ENCODE measurements around the gene MDP1. TPM values are rescaled to one million over a fixed set of nuclear protein-coding genes. Genes with fewer than 3 reads are reported as not detected.

Gene MDP1
- total RNA-seq, 2 experiments from 2014 or later: 23.2 to 26.6 TPM

DNA sequence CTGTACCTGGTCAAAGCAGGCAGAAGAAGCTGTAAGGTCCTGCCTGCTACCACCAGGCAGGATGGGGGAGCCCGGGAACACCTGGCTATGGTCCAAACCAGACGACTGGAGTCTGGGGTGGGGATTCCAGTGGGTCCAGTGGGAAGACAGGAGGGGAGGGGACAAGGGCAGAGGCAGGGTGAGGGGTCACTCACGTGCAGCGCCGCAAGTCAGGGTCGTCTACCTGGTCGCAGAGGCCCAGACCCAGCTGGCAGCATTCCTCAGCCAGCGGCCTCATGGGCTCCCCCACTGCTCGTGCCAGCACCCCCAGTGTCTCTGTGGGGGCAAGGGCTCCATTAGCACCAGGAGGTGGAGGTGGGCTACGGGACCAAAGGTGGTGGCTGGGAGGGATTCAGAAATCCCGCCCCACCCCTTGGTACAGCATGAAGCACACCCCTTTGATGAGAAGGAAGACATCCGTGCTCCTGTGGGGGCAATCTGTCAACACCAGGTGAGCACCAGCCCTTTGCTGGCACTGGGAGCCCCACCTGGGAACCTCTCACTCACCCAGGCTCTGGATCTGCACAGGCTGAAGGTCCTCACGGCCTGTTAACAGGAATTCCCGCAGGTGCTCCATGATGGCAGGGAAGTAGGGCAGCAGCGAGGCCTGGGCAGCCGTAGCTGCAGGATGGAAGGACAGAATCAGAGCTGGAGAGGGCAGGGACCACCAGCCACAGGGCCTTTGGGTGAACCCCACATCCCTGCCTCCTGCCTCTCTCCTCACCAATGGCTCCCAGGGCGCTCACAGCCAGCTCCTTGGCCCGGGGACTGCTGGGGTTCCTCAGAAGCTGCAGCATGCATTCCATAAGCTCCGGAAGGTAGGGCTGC lies 31.5 kb downstream of the MDP1 start:
- Histone ChIP-seq H3K4me2 (ENCODE audit: low read length) (no peak overlapping the region), H3K27ac (ENCODE audit: low read depth, low read length, poor library complexity, severe bottlenecking) (no peak overlapping the region), H3K4me1 (ENCODE audit: insufficient read depth, low read length, poor library complexity, severe bottlenecking) (peaks cover 15% of the 10 kb centered on the region), H3K36me3 (ENCODE audit: insufficient read depth, low read length) (peaks cover 74% of the 10 kb centered on the region), H2AFZ (ENCODE audit: low read length) (no peak overlapping the region), H3K9me2 (ENCODE audit: insufficient read depth, low read length) (no peaks in the 10 kb centered on the region), H3K4me3 (ENCODE audit: low read depth, low read length, poor library complexity, severe bottlenecking) (no peak overlapping the region), H3K9me3 (ENCODE audit: low read length) (no peaks in the 10 kb centered on the region), H4K20me1 (ENCODE audit: insufficient read depth, low read length) (no peaks in the 10 kb centered on the region), H3K79me2 (ENCODE audit: insufficient read depth, low read depth, low read length) (peaks cover 11% of the 10 kb centered on the region; the same call in 1 of the 2 replicates)
- ChIA-PET CTCF (ENCODE audit: unreplicated experiment) (no interaction called here), POLR2A (interaction anchor here (0.7 kb wide), 1 partner anchor 261 kb away, joined by 3 read pairs; no protein-coding TSS in a partner anchor)
- TF ChIP-seq EZH2phosphoT487 (IDR thresholded peaks at IDR 0.05; ENCODE audit: borderline replicate concordance, low read depth, low read length): no peak
- intact Hi-C loops (cut with micrococcal nuclease; ENCODE audit: unreplicated experiment): no loop called here
- BruUV-seq (replicated peaks): no TSS peak
- no peak for DNase-seq (ENCODE audit: low spot score)

DNA sequence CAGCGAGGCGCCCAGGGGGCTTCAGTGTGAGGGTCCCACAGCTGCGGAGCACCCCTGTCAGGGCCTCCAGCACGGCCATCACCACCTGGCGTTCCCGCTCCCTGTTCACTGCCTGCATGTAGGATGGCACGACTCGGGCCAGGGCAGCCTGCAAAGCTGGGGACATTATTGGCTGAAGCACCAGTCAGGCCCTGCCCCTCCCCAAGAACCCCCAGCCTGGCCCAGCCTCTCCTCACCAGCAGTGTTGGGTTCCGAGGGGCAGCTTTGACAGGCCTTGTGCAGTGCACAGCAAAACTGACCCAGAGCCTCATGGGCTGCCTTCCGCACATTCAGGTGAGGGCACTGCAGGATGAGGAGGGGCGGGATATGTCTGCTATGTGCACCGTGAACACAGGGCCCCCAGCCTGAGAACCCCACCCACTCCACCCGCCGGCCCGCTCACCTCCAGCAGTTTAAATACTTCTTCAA lies 32.8 kb downstream of the MDP1 start:
- H3K9me3 ChIP-seq (ENCODE audit: low read length): no peaks in the 10 kb centered on the region
- no peaks in the 10 kb centered on the region for H3K9me2 ChIP-seq (ENCODE audit: insufficient read depth, low read length)
- no peak overlapping the region for H3K4me3 ChIP-seq (ENCODE audit: low read depth, low read length, poor library complexity, severe bottlenecking)
- peaks cover 11% of the 10 kb centered on the region; the same call in 1 of the 2 replicates for H3K79me2 ChIP-seq (ENCODE audit: insufficient read depth, low read depth, low read length)
- DNase-seq (ENCODE audit: low spot score): no peak
- no peak overlapping the region for H2AFZ ChIP-seq (ENCODE audit: low read length)
- TF ChIP-seq, protein P1, sequence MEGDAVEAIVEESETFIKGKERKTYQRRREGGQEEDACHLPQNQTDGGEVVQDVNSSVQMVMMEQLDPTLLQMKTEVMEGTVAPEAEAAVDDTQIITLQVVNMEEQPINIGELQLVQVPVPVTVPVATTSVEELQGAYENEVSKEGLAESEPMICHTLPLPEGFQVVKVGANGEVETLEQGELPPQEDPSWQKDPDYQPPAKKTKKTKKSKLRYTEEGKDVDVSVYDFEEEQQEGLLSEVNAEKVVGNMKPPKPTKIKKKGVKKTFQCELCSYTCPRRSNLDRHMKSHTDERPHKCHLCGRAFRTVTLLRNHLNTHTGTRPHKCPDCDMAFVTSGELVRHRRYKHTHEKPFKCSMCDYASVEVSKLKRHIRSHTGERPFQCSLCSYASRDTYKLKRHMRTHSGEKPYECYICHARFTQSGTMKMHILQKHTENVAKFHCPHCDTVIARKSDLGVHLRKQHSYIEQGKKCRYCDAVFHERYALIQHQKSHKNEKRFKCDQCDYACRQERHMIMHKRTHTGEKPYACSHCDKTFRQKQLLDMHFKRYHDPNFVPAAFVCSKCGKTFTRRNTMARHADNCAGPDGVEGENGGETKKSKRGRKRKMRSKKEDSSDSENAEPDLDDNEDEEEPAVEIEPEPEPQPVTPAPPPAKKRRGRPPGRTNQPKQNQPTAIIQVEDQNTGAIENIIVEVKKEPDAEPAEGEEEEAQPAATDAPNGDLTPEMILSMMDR (conservative IDR thresholded peaks at IDR 0.05; ENCODE audit: low read length): no peak
- no peak for TF ChIP-seq EZH2phosphoT487 (IDR thresholded peaks at IDR 0.05; ENCODE audit: borderline replicate concordance, low read depth, low read length)
- intact Hi-C loops (cut with micrococcal nuclease; ENCODE audit: unreplicated experiment): no loop called here
- H3K4me1 ChIP-seq (ENCODE audit: insufficient read depth, low read length, poor library complexity, severe bottlenecking): peaks cover 9% of the 10 kb centered on the region
- no TSS peak for BruUV-seq (replicated peaks)
- no peak overlapping the region for H3K27ac ChIP-seq (ENCODE audit: low read depth, low read length, poor library complexity, severe bottlenecking)
- ChIA-PET POLR2A (no interaction called here), CTCF (ENCODE audit: unreplicated experiment) (no interaction called here)
- H4K20me1 ChIP-seq (ENCODE audit: insufficient read depth, low read length): no peaks in the 10 kb centered on the region
- H3K36me3 ChIP-seq (ENCODE audit: insufficient read depth, low read length): peaks cover 86% of the 10 kb centered on the region
- H3K4me2 ChIP-seq (ENCODE audit: low read length): no peak overlapping the region

DNA sequence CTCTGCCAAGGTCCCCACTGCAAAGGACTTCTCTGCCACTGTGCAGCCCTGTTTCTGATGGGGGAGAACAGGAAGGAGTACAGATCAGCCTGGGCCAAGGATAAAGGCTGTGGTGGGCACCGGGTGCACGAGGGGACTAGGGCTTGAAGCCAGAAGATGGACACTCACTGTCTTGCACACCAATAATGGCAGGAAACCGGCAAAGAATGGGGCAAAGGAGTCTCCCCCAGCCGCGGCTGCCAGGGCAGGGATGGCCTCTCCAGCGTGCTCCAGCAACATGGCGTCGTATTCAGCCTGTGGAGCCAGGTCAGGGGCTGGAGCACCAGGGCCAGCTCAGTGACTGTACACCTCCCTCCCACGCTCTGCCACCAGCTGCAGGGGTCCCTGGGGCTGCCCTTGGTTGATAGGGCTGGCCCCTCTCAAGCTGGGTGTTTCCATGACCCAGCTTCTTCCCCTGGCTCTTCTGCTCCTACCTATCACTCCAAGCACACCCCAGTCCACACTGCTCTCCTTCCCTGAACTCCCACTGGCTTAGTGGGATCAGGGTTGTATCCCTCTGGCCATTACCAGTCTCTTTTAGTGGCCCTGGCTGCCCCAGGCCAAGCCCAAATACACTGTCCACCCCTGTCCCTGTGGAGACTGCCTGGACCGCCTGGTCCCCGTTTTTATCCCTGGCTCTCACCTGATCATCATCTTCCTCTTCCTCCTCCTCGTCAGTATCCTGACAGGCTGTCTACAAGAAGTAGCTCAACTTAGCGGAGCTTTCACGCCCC lies 33.6 kb downstream of the MDP1 start:
- DNase-seq (ENCODE audit: low spot score): no peak
- no peak overlapping the region for H2AFZ ChIP-seq (ENCODE audit: low read length)
- no peaks in the 10 kb centered on the region for H3K9me2 ChIP-seq (ENCODE audit: insufficient read depth, low read length)
- 0 out of 2 replicates have a peak, but pooled peaks cover 3% of the 10 kb centered on the region for H3K79me2 ChIP-seq (ENCODE audit: insufficient read depth, low read depth, low read length)
- H3K27ac ChIP-seq (ENCODE audit: low read depth, low read length, poor library complexity, severe bottlenecking): no peak overlapping the region
- no peak overlapping the region for H3K4me2 ChIP-seq (ENCODE audit: low read length)
- H3K9me3 ChIP-seq (ENCODE audit: low read length): no peaks in the 10 kb centered on the region
- TF ChIP-seq, protein P1 (conservative IDR thresholded peaks at IDR 0.05; ENCODE audit: low read length): no peak
- no peak for TF ChIP-seq EZH2phosphoT487 (IDR thresholded peaks at IDR 0.05; ENCODE audit: borderline replicate concordance, low read depth, low read length)
- no peaks in the 10 kb centered on the region for H4K20me1 ChIP-seq (ENCODE audit: insufficient read depth, low read length)
- intact Hi-C loops (cut with micrococcal nuclease; ENCODE audit: unreplicated experiment): no loop called here
- H3K4me3 ChIP-seq (ENCODE audit: low read depth, low read length, poor library complexity, severe bottlenecking): no peak overlapping the region
- peaks cover 86% of the 10 kb centered on the region for H3K36me3 ChIP-seq (ENCODE audit: insufficient read depth, low read length)
- H3K4me1 ChIP-seq (ENCODE audit: insufficient read depth, low read length, poor library complexity, severe bottlenecking): peaks cover 1% of the 10 kb centered on the region
- POLR2A ChIA-PET: interaction anchor here (0.6 kb wide), 1 partner anchor 26 kb away, joined by 3 read pairs; no protein-coding TSS in a partner anchor
- CTCF ChIA-PET (ENCODE audit: unreplicated experiment): no interaction called here
- BruUV-seq (replicated peaks): no TSS peak

Data from OCI-LY7 (cell line).